SW480 (cell line): ENCODE data around the gene GRK5.
"Not testable (repeated sequence)": the region's sequence is repeated elsewhere in the genome, so short reads cannot be mapped to it uniquely, and the experiment has no call there.

Experiments
- DNase-seq: peaks from one replicate; pipeline ENCODE4 v3.0.0-alpha.2; 2016; ENCODE audit warnings: low spot score

GRK5 gene

DNA sequence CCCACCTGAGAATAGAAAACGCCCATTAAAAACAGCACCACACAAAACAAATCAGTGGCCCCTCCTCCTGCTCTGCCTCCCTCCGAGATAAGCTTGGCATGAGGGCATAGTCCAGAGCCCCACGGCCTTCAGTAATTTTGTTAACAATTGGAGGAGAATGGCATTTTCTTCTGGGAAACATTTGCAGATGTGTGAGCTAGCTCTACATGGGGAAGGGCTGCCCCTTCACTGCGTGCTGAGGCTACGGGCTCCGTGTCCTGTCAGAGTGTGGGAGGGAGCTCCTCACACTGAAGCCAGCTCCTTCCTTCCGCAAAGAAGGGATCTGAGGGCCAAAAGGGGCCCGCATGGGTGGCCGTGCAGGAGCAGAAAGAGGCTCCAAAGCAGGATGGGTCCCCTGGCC lies 15.2 kb downstream of the GRK5 start:
- no peak for DNase-seq

DNA sequence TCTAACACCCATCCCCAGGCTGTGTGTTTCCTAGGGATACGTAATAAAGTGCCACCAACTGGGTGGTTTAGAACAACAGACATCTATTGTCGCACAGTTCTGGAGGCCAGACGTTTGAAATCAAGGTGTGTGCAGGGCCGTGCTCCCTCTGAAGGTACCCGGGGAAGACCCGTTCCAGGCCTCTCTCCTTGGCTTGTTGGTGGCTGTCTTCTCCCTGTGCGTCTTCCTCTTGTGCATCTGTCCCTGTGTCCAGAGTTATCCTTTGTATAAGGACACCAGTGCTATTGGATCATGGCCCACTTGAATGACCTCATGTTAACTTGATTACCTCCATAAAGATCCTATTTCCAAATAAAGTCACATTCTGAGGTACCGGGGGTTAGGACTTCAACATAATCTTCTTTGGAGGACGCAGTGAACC lies 15.6 kb downstream of the GRK5 start:
- DNase-seq, result no peak

DNA sequence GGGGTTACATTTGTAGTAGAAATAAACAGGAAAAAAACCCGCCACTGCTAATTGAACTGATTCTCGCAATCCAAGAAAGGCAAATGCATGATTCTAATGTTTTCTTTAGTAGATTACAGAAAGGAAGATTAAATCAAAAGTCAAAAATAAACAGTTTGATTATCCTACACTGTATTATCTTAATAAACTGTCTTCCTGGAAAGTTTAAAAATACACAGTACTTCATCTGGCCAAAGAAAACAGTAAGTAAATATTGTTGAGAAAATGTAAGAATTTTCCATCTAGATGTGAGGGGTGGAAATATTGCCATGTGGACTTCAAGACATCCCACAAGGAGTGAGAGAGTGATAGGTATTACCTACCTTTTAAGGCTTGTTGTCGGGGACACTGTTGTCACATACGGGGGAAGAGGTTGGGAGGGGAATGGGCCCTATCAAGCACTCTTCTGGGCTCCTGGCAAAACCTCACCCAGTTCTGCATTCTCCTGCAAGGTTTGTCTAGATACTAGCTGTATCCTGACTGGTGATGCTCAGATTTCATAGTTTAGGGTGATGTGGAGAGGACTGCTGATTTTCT lies 17.8 kb downstream of the GRK5 start:
- no peak for DNase-seq

DNA sequence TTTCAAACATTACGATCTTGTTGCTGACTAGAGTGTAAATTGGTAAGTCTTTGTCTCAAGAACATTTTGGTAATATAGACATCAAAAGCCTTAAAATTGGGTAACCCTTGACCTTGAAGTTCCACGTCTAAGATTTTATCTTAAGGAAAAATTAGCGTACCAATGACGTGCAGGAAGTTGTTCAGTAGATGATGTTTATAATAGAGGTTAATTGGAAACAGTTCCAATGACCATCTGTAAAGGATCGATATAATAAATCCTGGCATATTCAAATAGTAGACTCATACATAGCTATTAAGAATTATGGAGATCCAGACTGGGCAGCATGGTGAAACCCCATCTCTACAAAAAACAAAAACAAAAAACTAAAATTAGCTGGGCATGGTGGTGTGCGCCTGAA lies 20.5 kb downstream of the GRK5 start:
- DNase-seq, result no peak

DNA sequence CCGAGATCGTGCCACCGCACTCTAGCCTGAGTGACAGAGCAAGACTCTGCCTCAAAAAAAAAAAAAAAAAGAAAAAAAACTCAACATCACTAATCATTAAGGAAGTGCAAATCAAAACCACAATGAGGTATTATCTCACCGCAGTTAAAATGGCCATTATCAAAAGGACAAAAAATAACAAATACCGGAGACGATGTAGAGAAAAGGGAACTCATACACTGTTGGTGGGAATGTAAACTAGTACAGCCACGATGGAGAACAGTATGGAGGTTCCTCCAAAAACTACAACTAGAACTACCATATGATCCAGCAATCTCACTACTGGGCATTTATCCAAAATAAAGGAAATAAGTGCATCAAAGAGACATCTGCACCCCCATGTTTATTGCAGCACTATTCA lies 24.3 kb downstream of the GRK5 start:
- no peak for DNase-seq

DNA sequence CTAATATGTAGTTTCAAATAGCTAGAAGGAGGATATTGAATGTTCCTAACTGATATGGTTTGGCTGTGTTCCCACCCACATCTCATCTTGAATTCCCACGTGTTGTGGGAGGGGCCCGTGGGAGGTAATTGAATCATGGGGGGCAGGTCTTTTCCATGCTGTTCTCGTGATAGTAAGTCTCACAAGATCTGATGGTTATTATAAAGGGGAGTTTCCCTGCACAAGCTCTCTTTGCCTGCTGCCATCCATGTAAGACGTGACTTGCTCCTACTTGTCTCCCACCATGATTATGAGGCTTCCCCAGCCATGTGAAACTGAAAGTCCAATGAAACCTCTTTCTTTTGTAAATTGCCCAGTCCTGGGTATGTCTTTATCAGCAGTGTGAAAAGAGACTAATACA lies 25.1 kb downstream of the GRK5 start:
- DNase-seq, result not testable (repeated sequence)

DNA sequence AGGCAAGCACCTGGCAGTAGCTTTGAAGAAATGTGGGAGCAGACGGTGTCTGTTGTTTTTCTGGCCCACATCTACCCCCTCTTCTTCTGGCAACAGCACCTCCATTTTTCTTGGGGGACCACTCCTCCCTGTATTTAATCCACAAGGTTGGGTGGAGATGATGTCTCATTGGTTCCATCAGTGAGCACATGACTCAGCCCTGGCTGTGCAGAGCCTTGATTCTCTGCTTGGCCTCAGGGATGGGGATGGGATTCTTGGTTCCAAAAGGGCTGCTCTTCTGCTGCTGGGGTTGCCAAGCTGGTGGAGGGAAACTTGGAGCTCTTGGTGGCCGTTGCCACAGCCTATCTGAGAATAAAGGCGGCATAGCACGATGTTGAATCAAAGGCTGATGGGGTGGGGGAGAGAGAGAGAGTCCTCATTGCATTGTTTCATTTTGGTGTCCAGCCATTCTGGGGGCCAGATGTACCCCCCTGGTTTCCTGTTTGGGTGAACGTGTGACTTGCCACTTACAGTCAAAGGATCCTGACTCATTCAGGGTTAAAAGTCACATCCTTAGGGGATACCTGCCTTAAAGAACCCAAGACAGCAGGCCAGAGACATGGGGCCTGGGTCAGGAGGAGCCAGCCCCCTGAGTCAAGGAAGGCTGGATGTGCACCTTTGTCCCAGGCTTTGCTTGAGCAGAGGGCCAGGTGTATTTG lies 25.9 kb downstream of the GRK5 start:
- DNase-seq, result no peak

DNA sequence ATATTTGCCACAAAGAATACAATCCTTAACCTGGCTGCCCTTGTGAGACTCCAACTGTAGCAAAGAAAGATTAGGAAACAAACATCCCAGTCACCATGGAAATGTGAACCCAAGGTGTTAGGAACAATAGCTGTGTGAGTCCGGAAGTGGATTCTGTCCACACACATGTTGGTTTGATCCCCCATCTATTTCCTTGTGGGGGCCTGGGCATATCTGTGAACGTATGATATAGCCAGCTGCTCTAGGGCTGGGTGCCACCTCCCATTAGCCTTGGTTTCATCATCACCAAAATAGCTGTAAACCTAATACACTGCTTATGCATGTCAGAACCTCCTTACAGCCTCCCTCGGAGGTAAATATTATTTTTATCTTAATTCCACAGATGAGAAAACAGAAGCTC lies 26.4 kb downstream of the GRK5 start:
- no peak for DNase-seq

DNA sequence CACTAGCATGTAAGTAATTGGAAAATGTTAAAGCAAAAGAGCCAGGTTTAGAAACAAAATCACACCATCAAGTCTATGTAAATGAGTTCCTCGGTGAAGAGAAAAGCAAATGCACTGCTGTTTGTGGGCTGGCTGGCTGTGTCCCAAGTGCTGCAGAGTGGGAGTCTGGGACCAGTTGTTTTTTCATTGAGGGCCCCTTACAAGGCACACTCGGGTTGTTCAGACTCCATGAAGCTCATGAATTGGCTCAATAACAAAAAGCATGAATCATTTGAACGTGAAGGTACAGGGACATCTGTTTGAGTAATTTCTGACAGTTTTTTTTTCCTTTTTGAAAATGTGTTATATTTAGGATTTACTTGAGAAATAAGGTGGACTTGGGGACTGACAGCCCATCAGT lies 28.0 kb downstream of the GRK5 start:
- DNase-seq, result no peak

DNA sequence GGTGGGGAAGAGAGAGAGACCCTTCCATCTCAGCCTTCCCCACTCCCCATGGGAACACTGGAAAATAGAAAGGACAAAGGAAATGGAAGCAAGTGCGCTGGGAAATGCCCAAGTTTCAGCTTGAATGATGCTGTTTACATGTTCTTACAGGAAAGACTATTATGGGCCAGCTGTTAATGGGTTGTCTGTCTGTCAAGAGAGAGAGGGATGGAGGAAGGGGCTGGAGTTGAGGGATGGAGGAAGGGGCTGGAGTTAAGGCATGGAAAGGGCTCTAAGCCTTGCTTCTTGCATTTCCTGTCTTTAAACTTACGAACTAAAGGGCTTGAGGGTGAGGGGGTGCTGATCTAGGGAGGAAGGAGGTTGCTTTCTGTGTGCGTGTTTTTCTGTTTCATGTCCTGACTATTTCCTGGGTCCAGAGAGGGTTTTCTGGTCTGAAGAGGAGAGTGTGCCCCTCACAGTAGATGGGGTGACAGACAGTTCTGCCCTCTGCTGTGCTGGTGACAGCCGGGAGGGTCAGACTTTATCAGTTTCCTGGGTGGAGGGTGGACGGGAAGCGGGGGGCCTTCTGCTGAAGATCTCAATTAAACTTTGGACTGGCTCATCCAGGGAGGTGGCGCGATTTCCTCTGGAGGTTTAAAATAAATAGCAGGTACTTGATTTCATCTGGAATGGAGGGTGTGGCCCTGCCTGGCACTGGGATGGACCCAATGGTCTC lies 30.5 kb downstream of the GRK5 start:
- DNase-seq, result no peak

DNA sequence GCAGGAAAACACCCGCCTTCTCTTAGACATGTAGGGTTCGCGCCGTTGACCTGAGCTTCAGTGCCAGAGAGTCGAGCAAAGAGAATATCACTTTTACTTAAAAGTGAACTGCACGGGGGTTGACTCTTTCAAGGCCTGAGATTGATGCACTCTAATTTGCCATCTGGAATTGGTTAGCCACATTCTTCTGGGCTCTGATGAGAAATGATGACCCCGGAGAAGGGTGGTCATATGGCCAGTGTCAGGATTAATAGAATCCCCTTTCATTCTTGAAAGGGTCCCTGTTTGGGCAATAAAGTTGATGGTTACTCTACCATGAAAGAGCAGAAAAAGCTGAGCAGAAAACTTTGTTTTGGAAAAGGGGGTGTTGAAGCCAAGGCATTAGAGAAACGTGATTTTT lies 31.2 kb downstream of the GRK5 start:
- no peak for DNase-seq

DNA sequence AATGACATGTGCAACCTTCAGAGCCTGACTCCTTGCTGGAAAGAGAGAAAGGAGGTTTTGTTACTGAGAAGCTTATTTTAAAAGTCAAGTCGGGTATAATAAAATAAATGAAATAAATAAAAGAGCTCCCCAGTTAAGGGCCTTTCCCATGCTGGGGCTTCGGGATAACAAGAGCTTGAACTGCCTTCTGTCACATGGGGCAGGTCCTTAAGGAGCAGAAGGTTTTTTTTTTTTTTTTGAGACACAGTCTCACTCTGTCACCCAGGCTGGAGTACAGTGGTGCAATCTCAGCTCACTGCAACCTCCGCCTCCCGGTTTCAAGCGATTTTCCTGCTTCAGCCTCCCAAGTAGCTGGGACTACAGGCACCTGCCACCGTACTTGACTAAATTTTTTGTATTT lies 31.6 kb downstream of the GRK5 start:
- DNase-seq, result not testable (repeated sequence)

DNA sequence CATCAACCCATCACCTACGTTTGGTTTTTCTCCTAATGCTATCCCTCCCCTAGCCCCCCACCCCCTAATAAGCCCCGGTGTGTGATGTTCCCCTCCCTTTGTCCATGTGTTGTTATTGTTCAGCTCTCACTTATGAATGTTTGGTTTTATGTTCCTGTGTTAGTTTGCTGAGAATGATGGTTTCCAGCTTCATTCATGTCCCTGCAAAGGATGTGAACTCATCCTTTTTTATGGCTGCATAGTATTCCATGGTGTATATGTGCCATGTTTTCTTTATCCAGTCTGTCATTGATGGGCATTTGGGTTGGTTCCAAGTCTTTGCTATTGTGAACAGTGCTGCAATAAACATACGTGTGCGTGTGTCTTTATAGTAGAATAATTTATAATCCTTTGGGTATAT lies 32.3 kb downstream of the GRK5 start:
- not testable (repeated sequence) for DNase-seq

DNA sequence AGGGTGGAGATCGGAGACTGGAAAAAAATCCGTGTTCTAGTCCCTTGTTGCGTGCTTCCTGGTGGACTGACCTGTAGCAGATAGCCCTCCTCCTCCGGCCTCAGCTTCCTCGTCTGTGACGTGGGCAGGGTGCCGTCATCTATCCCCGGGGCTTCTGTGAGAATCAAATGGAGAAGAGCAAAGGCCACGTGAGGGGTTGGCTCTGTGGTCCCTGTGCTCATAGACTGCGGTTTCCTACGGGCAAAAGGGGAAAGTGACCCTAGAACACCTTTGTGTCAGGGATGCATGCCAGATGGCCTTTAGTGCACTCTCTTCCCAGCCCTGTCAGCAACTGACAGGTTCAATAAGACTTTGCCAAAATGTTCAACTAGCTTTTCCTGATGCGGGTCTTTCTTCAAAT lies 33.7 kb downstream of the GRK5 start:
- no peak for DNase-seq

DNA sequence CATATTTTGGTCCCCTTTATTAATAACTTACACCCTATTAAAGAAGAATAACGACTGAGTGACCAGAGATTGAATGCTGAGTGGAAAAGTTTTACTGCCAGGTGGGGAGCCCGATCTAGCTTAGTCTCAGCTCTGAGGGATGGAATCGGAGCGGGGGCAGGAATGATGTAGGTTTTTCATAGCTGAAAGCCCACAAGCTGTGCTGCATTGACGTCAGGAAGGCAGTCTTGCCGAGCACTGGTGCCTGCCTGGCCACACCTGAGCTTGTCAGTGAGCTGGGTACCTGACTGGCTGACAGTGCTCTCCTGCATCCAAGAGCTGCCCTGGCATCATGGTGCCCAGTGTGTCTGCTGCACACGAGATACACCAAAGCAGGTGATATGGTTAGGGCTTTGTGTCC lies 34.8 kb downstream of the GRK5 start:
- DNase-seq, result no peak

DNA sequence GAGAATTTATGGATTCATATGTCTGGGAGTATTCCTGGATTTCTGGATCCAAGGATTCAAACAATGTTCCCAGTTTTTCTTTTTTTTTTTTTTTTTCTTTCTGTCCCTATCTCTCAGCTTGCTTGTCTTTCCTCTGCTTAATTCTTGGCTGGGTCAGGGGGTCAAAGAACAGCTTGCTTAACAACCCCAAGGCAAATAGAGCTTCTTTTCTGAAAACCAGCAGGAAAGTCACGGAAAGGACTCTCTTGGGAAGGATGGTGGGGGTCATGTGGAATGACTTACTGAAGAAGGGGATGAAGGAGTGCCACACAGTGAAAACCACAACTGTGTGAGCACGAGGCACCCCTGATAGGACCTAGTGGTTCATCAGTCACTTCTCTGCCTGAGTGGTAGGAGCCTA lies 36.1 kb downstream of the GRK5 start:
- no peak for DNase-seq

DNA sequence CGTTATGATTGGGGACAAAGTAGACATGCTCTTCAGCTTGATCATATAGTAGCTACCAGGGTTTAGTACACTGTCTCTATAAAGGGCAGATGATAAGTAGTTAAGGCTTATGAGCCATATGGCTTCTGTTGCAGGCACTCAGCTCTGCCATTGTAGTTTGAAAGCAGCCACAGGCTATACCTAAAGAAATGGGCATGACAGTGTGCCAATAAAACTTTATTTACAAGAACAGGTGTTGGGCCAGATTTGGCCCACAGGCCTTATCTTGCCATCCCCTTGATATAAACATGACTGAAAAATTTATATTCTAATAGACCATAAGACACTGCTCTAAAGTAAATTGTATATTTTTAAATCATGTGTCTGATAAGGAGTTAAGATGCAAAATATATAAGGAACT lies 36.6 kb downstream of the GRK5 start:
- no peak for DNase-seq

DNA sequence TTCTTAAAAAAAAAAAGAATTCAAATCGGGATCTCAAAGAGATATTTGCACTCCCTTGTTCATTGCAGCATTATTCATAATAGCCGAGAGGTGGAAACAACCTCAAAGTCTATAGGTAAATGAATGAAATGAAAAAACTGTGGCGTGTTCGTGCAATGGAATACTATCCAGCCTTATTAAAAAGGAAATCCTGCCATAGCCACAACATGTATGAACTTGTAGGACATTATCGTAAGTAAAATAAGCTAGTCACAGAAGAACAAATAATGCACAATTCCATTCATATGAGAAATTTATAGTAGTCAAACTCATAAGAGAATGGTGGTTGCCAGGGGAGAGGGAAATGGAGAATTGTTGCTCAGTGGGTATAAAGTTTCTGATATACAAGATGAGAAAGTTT lies 37.9 kb downstream of the GRK5 start:
- DNase-seq, result no peak

DNA sequence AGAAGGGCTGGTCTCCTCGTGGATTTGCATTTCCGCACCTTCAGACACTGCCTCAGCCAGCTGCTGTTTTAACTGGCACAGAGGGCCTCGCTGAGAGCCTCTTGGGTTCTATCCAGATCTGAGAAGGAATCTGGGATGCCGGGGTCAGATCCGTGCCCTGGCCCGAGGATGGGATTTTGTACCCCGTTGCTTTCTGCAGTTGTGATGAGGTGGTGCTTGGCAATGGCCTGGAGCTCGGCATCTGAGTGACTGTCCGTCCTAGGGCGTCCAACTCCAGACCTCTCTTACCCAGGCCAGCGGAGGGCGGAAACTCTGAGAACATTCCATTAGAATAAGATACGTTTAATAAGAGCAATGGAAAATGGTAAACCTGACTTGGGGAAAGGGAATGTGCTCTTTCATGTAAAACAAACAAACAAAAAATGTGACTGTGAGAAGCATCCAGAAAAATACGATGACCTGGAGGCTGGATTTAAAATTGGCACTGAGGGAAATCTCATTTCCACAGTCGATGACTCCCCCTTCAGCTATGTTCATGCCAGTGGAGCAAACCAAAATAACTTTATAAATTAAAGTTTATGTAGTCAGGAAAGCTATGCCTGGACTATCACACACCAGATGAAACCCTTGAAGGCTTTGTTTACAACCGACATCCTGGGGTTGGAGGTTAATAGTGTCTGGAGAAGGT lies 39.6 kb downstream of the GRK5 start:
- no peak for DNase-seq

DNA sequence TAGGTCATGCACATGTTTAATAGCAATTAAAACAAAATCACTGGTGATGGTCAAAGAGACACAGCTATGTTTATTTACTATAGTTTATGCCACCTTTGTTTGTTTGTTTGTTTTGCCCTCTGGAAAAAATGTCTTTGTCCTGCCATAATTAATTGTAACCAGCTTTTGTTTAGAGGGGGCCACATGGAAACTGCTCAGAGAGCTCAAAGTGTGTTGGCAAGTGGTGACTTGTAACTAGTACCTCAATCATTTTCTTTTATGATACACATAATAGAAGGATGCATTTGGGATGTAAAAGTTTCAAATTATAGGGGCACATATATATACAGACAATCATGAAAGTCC lies 40.2 kb downstream of the GRK5 start:
- no peak for DNase-seq

DNA sequence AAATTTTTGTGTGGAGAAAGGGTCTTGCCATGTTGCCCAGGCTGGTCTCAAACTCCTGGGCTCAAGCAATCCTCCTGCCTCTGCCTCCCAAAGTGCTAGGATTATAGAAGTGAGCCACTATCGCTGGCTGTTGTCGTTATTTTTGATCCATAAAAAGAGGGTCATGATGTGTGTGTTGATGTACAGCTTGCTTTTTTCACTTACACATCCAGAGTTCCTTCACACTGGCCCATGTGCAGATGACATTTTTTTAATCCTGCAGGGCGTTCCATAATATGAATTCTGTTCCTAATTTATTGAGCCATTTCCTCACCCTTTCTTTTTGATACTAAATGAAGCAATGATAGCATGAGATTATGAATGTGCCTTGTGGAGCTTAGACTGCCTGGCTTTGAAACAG lies 40.8 kb downstream of the GRK5 start:
- no peak for DNase-seq

DNA sequence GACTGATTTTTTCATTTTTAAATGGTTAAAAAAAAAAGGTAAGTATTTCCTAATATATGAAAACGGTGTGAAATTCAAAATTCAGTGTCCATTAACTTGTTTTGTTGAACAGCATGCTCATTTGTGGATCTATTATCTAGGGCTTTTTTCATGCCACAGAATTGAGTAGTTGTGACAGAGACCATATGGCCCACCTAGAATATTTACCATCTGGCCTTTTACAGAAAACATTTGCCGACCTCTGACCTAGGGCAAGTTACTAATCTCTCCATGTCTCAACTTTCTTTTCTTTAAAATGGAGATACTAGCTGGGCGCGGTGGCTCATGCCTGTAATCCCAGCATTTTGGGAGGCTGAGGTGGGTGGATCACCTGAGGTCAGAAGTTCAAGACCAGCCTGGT lies 41.3 kb downstream of the GRK5 start:
- DNase-seq, result no peak

DNA sequence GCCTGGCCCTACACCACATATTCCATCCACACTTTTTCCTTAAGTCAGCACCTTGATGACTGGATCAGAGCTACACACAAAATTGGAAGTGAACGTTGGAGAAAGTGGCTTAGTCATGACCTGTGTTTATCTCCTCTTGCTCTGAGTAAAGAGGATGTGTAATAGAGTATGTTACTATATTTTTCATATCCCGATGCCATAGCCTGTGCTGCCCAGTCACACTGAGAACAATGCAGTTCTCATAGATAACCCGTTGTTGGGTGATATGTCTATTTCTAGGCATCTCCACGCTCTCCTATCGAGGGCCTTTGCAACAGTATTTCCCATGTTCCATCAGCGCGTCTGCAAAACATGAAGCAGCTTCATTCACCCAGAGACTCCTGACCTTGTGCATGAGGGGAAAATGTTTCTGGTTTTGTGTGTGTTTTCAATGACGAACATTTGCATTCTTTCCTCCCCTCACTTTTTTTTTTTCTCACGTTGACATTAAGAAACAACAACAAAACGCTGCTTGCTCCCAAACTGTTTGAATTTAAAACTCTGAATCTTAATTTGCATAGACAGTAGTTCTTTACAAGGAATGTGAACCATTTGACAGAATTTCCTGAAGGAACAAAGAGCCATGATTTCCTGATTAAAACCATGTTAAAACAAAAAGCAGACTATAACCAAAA lies 43.4 kb downstream of the GRK5 start:
- no peak for DNase-seq
